ENCODE measurements around the gene VIPR2.
"Not testable (repeated sequence)": the region's sequence is repeated elsewhere in the genome, so short reads cannot be mapped to it uniquely, and the experiment has no call there.

The VIPR2 gene

GRCh38 chr7:159177284-159177953 is 32.8 kb upstream of the VIPR2 start:
- Histone ChIP-seq H3K9me2 (replicated peaks; ENCODE audit: control insufficient read depth, low read length) (no peaks in the 10 kb centered on the region), H3K4me3 (ENCODE audit: low read length) (no peak overlapping the region), H3K79me2 (ENCODE audit: control insufficient read depth, low read length) (no peaks in the 10 kb centered on the region), H3F3A (ENCODE audit: control insufficient read depth, insufficient read depth) (peaks cover 3% of the 10 kb centered on the region; the same call in 1 of the 2 replicates), H4K20me1 (ENCODE audit: control insufficient read depth, insufficient read depth, low read depth, low read length) (no peaks in the 10 kb centered on the region), H3K4me2 (ENCODE audit: low read length) (no peak overlapping the region), H3K36me3 (ENCODE audit: control insufficient read depth, low read length) (no peaks in the 10 kb centered on the region), H3K27me3 (ENCODE audit: control insufficient read depth, low read length) (no peaks in the 10 kb centered on the region), H3K9me3 (ENCODE audit: control insufficient read depth, insufficient read depth, low read length) (peaks cover 12% of the 10 kb centered on the region; the same call in 1 of the 2 replicates), H3K27ac (ENCODE audit: low read depth, low read length) (no peak overlapping the region), H3K4me1 (ENCODE audit: control insufficient read depth, low read length) (no peaks in the 10 kb centered on the region)
- no peak for TF ChIP-seq CTCF (IDR thresholded peaks at IDR 0.05; ENCODE audit: low read depth, low read length, poor library complexity, severe bottlenecking)
- TF ChIP-seq EZH2phosphoT487 (IDR thresholded peaks at IDR 0.05; ENCODE audit: borderline replicate concordance, low read length): no peak

GRCh38 chr7:159175792-159176191 is 31.1 kb upstream of the VIPR2 start:
- Histone ChIP-seq H3K27ac (ENCODE audit: low read depth, low read length) (no peak overlapping the region), H3K27me3 (ENCODE audit: control insufficient read depth, low read length) (no peaks in the 10 kb centered on the region), H3K4me2 (ENCODE audit: low read length) (no peak overlapping the region), H3K9me3 (ENCODE audit: control insufficient read depth, insufficient read depth, low read length) (peaks cover 15% of the 10 kb centered on the region; the same call in 1 of the 2 replicates), H4K20me1 (ENCODE audit: control insufficient read depth, insufficient read depth, low read depth, low read length) (no peaks in the 10 kb centered on the region), H3F3A (ENCODE audit: control insufficient read depth, insufficient read depth) (peaks cover 3% of the 10 kb centered on the region; the same call in 1 of the 2 replicates), H3K4me3 (ENCODE audit: low read length) (no peak overlapping the region), H3K9me2 (replicated peaks; ENCODE audit: control insufficient read depth, low read length) (no peaks in the 10 kb centered on the region), H3K79me2 (ENCODE audit: control insufficient read depth, low read length) (no peaks in the 10 kb centered on the region), H3K4me1 (ENCODE audit: control insufficient read depth, low read length) (no peaks in the 10 kb centered on the region), H3K36me3 (ENCODE audit: control insufficient read depth, low read length) (no peaks in the 10 kb centered on the region)
- TF ChIP-seq CTCF (IDR thresholded peaks at IDR 0.05; ENCODE audit: low read depth, low read length, poor library complexity, severe bottlenecking) (no peak), EZH2phosphoT487 (IDR thresholded peaks at IDR 0.05; ENCODE audit: borderline replicate concordance, low read length) (no peak)

GRCh38 chr7:159175100-159175499 is 30.4 kb upstream of the VIPR2 start:
- H3F3A ChIP-seq (ENCODE audit: control insufficient read depth, insufficient read depth); H3K27me3 ChIP-seq (ENCODE audit: control insufficient read depth, low read length); H4K20me1 ChIP-seq (ENCODE audit: control insufficient read depth, insufficient read depth, low read depth, low read length); H3K27ac ChIP-seq (ENCODE audit: low read depth, low read length); H3K4me3 ChIP-seq (ENCODE audit: low read length); H3K79me2 ChIP-seq (ENCODE audit: control insufficient read depth, low read length); H3K4me2 ChIP-seq (ENCODE audit: low read length); H3K36me3 ChIP-seq (ENCODE audit: control insufficient read depth, low read length); H3K9me2 ChIP-seq (replicated peaks; ENCODE audit: control insufficient read depth, low read length); H3K4me1 ChIP-seq (ENCODE audit: control insufficient read depth, low read length): not testable (repeated sequence)
- peaks cover 22% of the 10 kb centered on the region; the same call in 1 of the 2 replicates for H3K9me3 ChIP-seq (ENCODE audit: control insufficient read depth, insufficient read depth, low read length)

- no peak overlapping the region for H3K4me3 ChIP-seq (ENCODE audit: low read length)
- no peaks in the 10 kb centered on the region for H3K4me1 ChIP-seq (ENCODE audit: control insufficient read depth, low read length)
- peaks cover 31% of the 10 kb centered on the region; the same call in 1 of the 2 replicates for H3K9me3 ChIP-seq (ENCODE audit: control insufficient read depth, insufficient read depth, low read length)
- no peak overlapping the region for H3K4me2 ChIP-seq (ENCODE audit: low read length)
- H3K36me3 ChIP-seq (ENCODE audit: control insufficient read depth, low read length): no peaks in the 10 kb centered on the region
- no peaks in the 10 kb centered on the region for H3K27me3 ChIP-seq (ENCODE audit: control insufficient read depth, low read length)
- H3K9me2 ChIP-seq (replicated peaks; ENCODE audit: control insufficient read depth, low read length): no peaks in the 10 kb centered on the region
- TF ChIP-seq EZH2phosphoT487 (IDR thresholded peaks at IDR 0.05; ENCODE audit: borderline replicate concordance, low read length) (no peak), CTCF (IDR thresholded peaks at IDR 0.05; ENCODE audit: low read depth, low read length, poor library complexity, severe bottlenecking) (no peak)
- no peak overlapping the region for H3K27ac ChIP-seq (ENCODE audit: low read depth, low read length)
- no peaks in the 10 kb centered on the region for H4K20me1 ChIP-seq (ENCODE audit: control insufficient read depth, insufficient read depth, low read depth, low read length)
- no peaks in the 10 kb centered on the region for H3K79me2 ChIP-seq (ENCODE audit: control insufficient read depth, low read length)
- peaks cover 3% of the 10 kb centered on the region; the same call in 1 of the 2 replicates for H3F3A ChIP-seq (ENCODE audit: control insufficient read depth, insufficient read depth)
These were observed 27.7 kb upstream of the VIPR2 start for GRCh38 chr7:159172400-159172799.
